SK-N-SH (cell line): ENCODE measurements around the gene SLC30A3. TPM values are rescaled to one million over a fixed set of nuclear protein-coding genes. Genes with fewer than 3 reads are reported as not detected.

Experiments used
- CTCF ChIA-PET: fragments of 300-600, 350-600 bp; formaldehyde crosslinking; extraction: SDS; loops from one replicate; lab custom pipeline; 2021; lab: Yijun Ruan, JAX
- POLR2A ChIA-PET: fragments of 350-600 bp; sonication (Branson Sonifier 250); formaldehyde crosslinking; extraction: SDS; loops from one replicate; lab custom pipeline; 2020; ENCODE audit warnings: antibody characterized with exemption, inconsistent platforms; lab: Yijun Ruan, JAX
- DNase-seq: peaks from one replicate; pipeline ENCODE4 v3.0.0; 2012
- H2AFZ ChIP-seq: fragments of 200-600 bp; sonication (generic); 2 replicates; pipeline ENCODE4 v1.8.1; 2016; ENCODE audit warnings: antibody characterized with exemption, mild to moderate bottlenecking, low read depth
- H3F3A ChIP-seq: fragments of 200-600 bp; sonication (generic); replicated peaks from 2 replicates; pipeline ENCODE3; 2016; ENCODE audit warnings: antibody characterized with exemption, mild to moderate bottlenecking; ENCODE audit not compliant: insufficient read depth
- H3K27ac ChIP-seq, 2 experiments: fragments of 200-500 bp in 1 of 2; fragments of 200-600 bp in 1 of 2; sonication (Bioruptor generic) in 1 of 2; sonication (generic), shearing (Covaris generic) in 1 of 2; 2 replicates each; pipeline versions ENCODE4 v1.5.1 to v1.6.1; 2014 to 2016; ENCODE audit warnings: low read depth in 2 of 2, inconsistent platforms in 1 of 2, low read length in 1 of 2, mild to moderate bottlenecking in 1 of 2, mixed read lengths in 1 of 2
- H3K27me3 ChIP-seq: fragments of 200-600 bp; sonication (generic), shearing (Covaris generic); 2 replicates; pipeline ENCODE4 v1.6.1; 2016; ENCODE audit warnings: mixed run types; ENCODE audit not compliant: insufficient read depth
- H3K36me3 ChIP-seq, 2 experiments: fragments of 200-500 bp in 1 of 2; fragments of 200-600 bp in 1 of 2; sonication (Bioruptor generic) in 1 of 2; sonication (generic) in 1 of 2; replicated peaks in 1 of 2; 2 replicates each; pipeline versions ENCODE3 to v1.5.1; 2014 to 2016; ENCODE audit warnings: low read length in 1 of 2, mild to moderate bottlenecking in 1 of 2; ENCODE audit not compliant: insufficient read depth in 2 of 2, control insufficient read depth in 1 of 2
- H3K4me1 ChIP-seq, 2 experiments: fragments of 200-500 bp in 1 of 2; fragments of 200-600 bp in 1 of 2; sonication (Bioruptor generic) in 1 of 2; sonication (generic), shearing (Covaris generic) in 1 of 2; 2 replicates each; pipeline versions ENCODE4 v1.5.1 to v1.6.1; 2014 to 2016; ENCODE audit warnings: low read depth in 1 of 2, low read length in 1 of 2, mixed run types in 1 of 2; ENCODE audit not compliant: insufficient read depth in 2 of 2, control insufficient read depth in 1 of 2
- H3K4me2 ChIP-seq: fragments of 200-600 bp; sonication (generic), shearing (Covaris generic); 2 replicates; pipeline ENCODE4 v1.6.1; 2017; ENCODE audit warnings: mixed run types
- H3K4me3 ChIP-seq, 2 experiments: fragments of 200-500 bp in 1 of 2; fragments of 200-600 bp in 1 of 2; sonication (Bioruptor generic) in 1 of 2; sonication (generic), shearing (Covaris generic) in 1 of 2; 2 replicates each; pipeline versions ENCODE4 v1.5.1 to v1.8.1; 2014 to 2016; ENCODE audit warnings: low read depth in 2 of 2, inconsistent platforms in 1 of 2, low read length in 1 of 2, mild to moderate bottlenecking in 1 of 2, mixed read lengths in 1 of 2, moderate library complexity in 1 of 2
- H3K79me2 ChIP-seq: fragments of 200-600 bp; sonication (generic); 2 replicates; pipeline ENCODE4 v1.8.1; 2017; ENCODE audit warnings: mild to moderate bottlenecking; ENCODE audit not compliant: insufficient read depth
- H3K9ac ChIP-seq: fragments of 200-600 bp; sonication (generic); 2 replicates; pipeline ENCODE4 v1.6.1; 2017; ENCODE audit warnings: mixed run types
- H3K9me2 ChIP-seq: fragments of 200-600 bp; sonication (generic); 2 replicates; pipeline ENCODE4 v1.6.1; 2017; ENCODE audit warnings: mixed run types
- H3K9me3 ChIP-seq: fragments of 200-600 bp; sonication (generic); 2 replicates; pipeline ENCODE4 v1.6.1; 2017; ENCODE audit warnings: mixed run types, mild to moderate bottlenecking, moderate library complexity
- H4K20me1 ChIP-seq: fragments of 200-600 bp; sonication (generic); 2 replicates; pipeline ENCODE4 v1.6.1; 2017; ENCODE audit warnings: mild to moderate bottlenecking, mixed run types; ENCODE audit not compliant: insufficient read depth
- CTCF ChIP-seq: fragments of 200-600 bp; sonication (generic); IDR thresholded peaks from 2 replicates; pipeline ENCODE4 v1.6.1; 2017; ENCODE audit warnings: antibody characterized with exemption, mild to moderate bottlenecking, moderate library complexity
- GATA2 ChIP-seq: sonication (generic); formaldehyde crosslinking; IDR thresholded peaks from 2 replicates; pipeline ENCODE4 v1.5.0; 2020; ENCODE audit warnings: mild to moderate bottlenecking, missing genetic modification reagents
- MEF2A ChIP-seq: IDR thresholded peaks from 2 replicates; pipeline ENCODE4 v1.4.0; 2012; ENCODE audit warnings: low read depth, borderline replicate concordance
- PBX3 ChIP-seq: IDR thresholded peaks from 2 replicates; pipeline ENCODE4; 2012
- POLR2AphosphoS5 ChIP-seq: IDR thresholded peaks from 2 replicates; pipeline ENCODE4 v1.6.1; 2012; ENCODE audit warnings: low read depth, low read length
- REST ChIP-seq: IDR thresholded peaks from 2 replicates; pipeline ENCODE4 v1.6.1; 2012; ENCODE audit warnings: mild to moderate bottlenecking, low read depth, low read length, moderate library complexity
- TEAD4 ChIP-seq: IDR thresholded peaks from 2 replicates; pipeline ENCODE4 v1.4.0; 2012; ENCODE audit warnings: mild to moderate bottlenecking, borderline replicate concordance; ENCODE audit not compliant: insufficient read depth
- YY1 ChIP-seq: IDR thresholded peaks from 2 replicates; pipeline ENCODE4 v1.4.0; 2012; ENCODE audit warnings: low read depth, mild to moderate bottlenecking
- WGBS: methylation state at CpG from one replicate; pipeline ENCODE4 v1.1.6; 2017; ENCODE audit warnings: low lambda C conversion rate; 5-methylcytosine and 5-hydroxymethylcytosine counted together
- polyA plus RNA-seq, 3 experiments: library from polyadenylated mRNA; depleted of rRNA; stranded (reverse); fragments of >200 nt; gene quantifications; 2 replicates each; pipeline ENCODE4 v1.2.3, GENCODE V29; 2012
- TF ChIP-seq, protein P1 (sequence below): IDR thresholded peaks from 2 replicates; pipeline ENCODE4 v1.4.0; 2012; ENCODE audit warnings: low read depth, borderline replicate concordance

SLC30A3 gene
- polyA plus RNA-seq, 1 of the 3 experiments (the other 2 are of a cell fraction): 1.1 TPM

DNA sequence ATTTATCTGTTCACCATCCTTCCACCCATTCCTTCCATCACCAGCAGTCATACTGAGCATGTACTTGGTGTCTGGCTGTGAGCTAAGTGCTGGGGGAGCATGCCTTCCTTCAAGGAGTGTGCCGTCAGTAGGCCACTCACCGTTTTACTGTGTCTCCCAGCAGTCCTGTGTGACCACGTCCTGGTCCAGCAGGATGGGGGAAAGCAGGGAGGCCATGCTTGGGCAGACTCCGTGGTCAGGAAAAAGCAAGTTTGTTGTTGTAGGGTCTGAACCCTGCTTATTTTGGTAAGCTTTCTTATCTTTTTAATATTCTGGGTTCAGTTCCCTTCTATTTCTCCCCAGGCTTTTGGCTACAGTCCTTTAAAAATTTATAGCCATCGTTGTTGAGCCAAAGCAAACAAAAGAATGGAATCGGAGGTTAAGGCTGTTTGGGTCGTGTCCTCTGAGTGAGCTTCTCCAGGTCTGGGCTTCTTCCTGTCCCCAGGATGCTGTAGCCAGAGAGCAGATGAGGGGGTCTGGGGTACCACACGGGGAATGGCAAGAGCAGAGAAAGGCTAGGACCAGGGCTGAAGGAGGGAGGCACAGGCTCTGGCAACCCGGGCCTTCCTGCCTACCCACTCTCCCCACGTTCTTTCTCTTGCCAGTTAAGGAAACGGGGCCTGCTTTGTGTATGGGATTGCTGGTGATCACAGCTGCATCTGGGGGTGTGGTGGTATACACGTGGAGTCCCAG, 13.5 kb downstream of the SLC30A3 start:
- CTCF ChIA-PET: interaction anchor here (0.7 to 10.8 kb wide), 14 partner anchors 8 to 152 kb away, joined by 3 to 133 read pairs (median 8); partner anchors contain the start of genes SLC30A3 and TRIM54
- WGBS: 54% methylated on average over 12 of the region's 12 CpGs
- H3K4me2 ChIP-seq: peak overlapping the region; percentile 1; the same call in 1 of the 2 replicates
- H3K9ac ChIP-seq: no peak overlapping the region
- H3K9me2 ChIP-seq: no peaks in the 10 kb centered on the region
- POLR2A ChIA-PET: no interaction called here
- H3K27me3 ChIP-seq: no peaks in the 10 kb centered on the region
- H3K4me3 ChIP-seq: no peak overlapping the region
- DNase-seq: peak; percentile 52
- no peaks in the 10 kb centered on the region for H3K9me3 ChIP-seq
- peaks cover 1 to 9% of the 10 kb centered on the region in 2 experiments for H3K36me3 ChIP-seq
- peak overlapping the region in 1 of 2 experiments; percentile 17; a peak in 1 of 4 replicates for H3K27ac ChIP-seq
- TF ChIP-seq YY1 (no peak), REST (no peak), GATA2 (CRISPR knock-in tag) (no peak), PBX3 (no peak), TEAD4 (no peak)
- TF ChIP-seq, protein P1, sequence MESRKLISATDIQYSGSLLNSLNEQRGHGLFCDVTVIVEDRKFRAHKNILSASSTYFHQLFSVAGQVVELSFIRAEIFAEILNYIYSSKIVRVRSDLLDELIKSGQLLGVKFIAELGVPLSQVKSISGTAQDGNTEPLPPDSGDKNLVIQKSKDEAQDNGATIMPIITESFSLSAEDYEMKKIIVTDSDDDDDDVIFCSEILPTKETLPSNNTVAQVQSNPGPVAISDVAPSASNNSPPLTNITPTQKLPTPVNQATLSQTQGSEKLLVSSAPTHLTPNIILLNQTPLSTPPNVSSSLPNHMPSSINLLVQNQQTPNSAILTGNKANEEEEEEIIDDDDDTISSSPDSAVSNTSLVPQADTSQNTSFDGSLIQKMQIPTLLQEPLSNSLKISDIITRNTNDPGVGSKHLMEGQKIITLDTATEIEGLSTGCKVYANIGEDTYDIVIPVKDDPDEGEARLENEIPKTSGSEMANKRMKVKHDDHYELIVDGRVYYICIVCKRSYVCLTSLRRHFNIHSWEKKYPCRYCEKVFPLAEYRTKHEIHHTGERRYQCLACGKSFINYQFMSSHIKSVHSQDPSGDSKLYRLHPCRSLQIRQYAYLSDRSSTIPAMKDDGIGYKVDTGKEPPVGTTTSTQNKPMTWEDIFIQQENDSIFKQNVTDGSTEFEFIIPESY: no peak
- peaks cover 0 to 8% of the 10 kb centered on the region in 2 experiments; a peak in 2 of 4 replicates for H3K4me1 ChIP-seq
- H3F3A ChIP-seq: peaks cover 3% of the 10 kb centered on the region
- no peaks in the 10 kb centered on the region for H3K79me2 ChIP-seq
- H2AFZ ChIP-seq: peak overlapping the region; percentile 23
- no peaks in the 10 kb centered on the region; the same call in 1 of the 2 replicates for H4K20me1 ChIP-seq

- H3K4me1 ChIP-seq: peaks cover 0 to 8% of the 10 kb centered on the region in 2 experiments; a peak in 2 of 4 replicates
- no peaks in the 10 kb centered on the region for H3K79me2 ChIP-seq
- no peaks in the 10 kb centered on the region for H3K27me3 ChIP-seq
- no peaks in the 10 kb centered on the region for H3K9me3 ChIP-seq
- H3K9ac ChIP-seq: no peak overlapping the region
- POLR2A ChIA-PET: interaction anchor here (0.6 to 0.7 kb wide), 2 partner anchors 14 to 158 kb away, joined by 3 to 7 read pairs; no protein-coding TSS in a partner anchor
- no peak for DNase-seq
- CTCF ChIA-PET: interaction anchor here (1.6 to 10.8 kb wide), 7 partner anchors 9 to 56 kb away, joined by 3 to 133 read pairs (median 16); partner anchors contain the start of genes SLC30A3 and TRIM54
- H3K9me2 ChIP-seq: no peaks in the 10 kb centered on the region
- H4K20me1 ChIP-seq: no peaks in the 10 kb centered on the region; the same call in 1 of the 2 replicates
- no peak overlapping the region for H3K27ac ChIP-seq
- H2AFZ ChIP-seq: no peak overlapping the region
- H3F3A ChIP-seq: peaks cover 3% of the 10 kb centered on the region
- 92% methylated on average over 4 of the region's 4 CpGs for WGBS
- no peak overlapping the region for H3K4me3 ChIP-seq
- TF ChIP-seq MEF2A (no peak), CTCF (no peak), POLR2AphosphoS5 (no peak), PBX3 (no peak)
- no peak overlapping the region for H3K4me2 ChIP-seq
- H3K36me3 ChIP-seq: peaks cover 16% of the 10 kb centered on the region in 2 experiments
Measured at GRCh38 chr2:27247893-27248292, 15.0 kb downstream of the SLC30A3 start.
